HepG2 (cell line): Measurements from ENCODE around the gene TMEM132D. TPM values are rescaled to one million over a fixed set of nuclear protein-coding genes. Genes with fewer than 3 reads are reported as not detected.

Experiments used
- ATAC-seq: fragments of 200-7000 bp; cut with Tn5 transposase; 3 replicates; pipeline ENCODE4 v1.9.1; 2020; ENCODE audit warnings: mild to moderate bottlenecking, moderate library complexity
- BruUV-seq: library from RNA; stranded (reverse); fragments of 400-500 nt; replicated peaks from 2 replicates; lab custom pipeline; 2021; lab: Mats Ljungman, UMichigan
- CTCF ChIA-PET: fragments of 300-600 bp; formaldehyde crosslinking; extraction: SDS; loops from one replicate; lab custom pipeline; 2021; ENCODE audit warnings: low total read pairs, inconsistent platforms, low intra/inter-chr PET ratio; lab: Yijun Ruan, JAX
- POLR2A ChIA-PET: fragments of 350-600 bp; sonication (Branson Sonifier 250); formaldehyde crosslinking; loops from one replicate; lab custom pipeline; 2020; ENCODE audit warnings: antibody characterized with exemption, inconsistent platforms; lab: Yijun Ruan, JAX
- DNase-seq: peaks from one replicate; pipeline ENCODE4 v3.0.0-alpha.2; 2015; ENCODE audit warnings: low spot score
- FAIRE-seq: peaks from 3 replicates; lab custom pipeline; 2011; peaks lifted over from hg19 to GRCh38; lab: Jason Lieb, UNC
- H2AFZ ChIP-seq: one replicate; pipeline ENCODE4 v1.6.1; 2011; ENCODE audit warnings: low read length, inconsistent platforms
- H3K27ac ChIP-seq: fragments of 300-600 bp; 3 replicates; pipeline ENCODE4 v1.8.0; 2011; ENCODE audit warnings: mixed run types, mild to moderate bottlenecking, mixed read lengths, low read length, inconsistent platforms; ENCODE audit not compliant: insufficient read depth; ENCODE audit errors: extremely low read length
- H3K27me3 ChIP-seq, 2 experiments: fragments of 200-600 bp in 1 of 2; 2 replicates in 1 of 2; 3 replicates in 1 of 2; pipeline versions ENCODE4 v1.6.0 to v1.8.0; 2011; ENCODE audit warnings: low read length in 2 of 2, mild to moderate bottlenecking in 2 of 2, moderate library complexity in 2 of 2, inconsistent platforms in 1 of 2; ENCODE audit not compliant: insufficient read depth in 2 of 2, control insufficient read depth in 1 of 2
- H3K36me3 ChIP-seq, 2 experiments: fragments of 200-600 bp in 1 of 2; replicated peaks in 1 of 2; 2 replicates in 1 of 2; 3 replicates in 1 of 2; pipeline versions ENCODE4 v1.5.1 to v1.8.0; 2011; ENCODE audit warnings: low read length in 2 of 2, inconsistent platforms in 1 of 2; ENCODE audit not compliant: insufficient read depth in 2 of 2, control insufficient read depth in 1 of 2
- H3K4me1 ChIP-seq: 2 replicates; pipeline ENCODE4 v1.5.1; 2012; ENCODE audit warnings: low read length, inconsistent platforms; ENCODE audit not compliant: insufficient read depth
- H3K4me2 ChIP-seq: 2 replicates; pipeline ENCODE4 v1.6.0; 2011; ENCODE audit warnings: low read depth, low read length, inconsistent platforms
- H3K4me3 ChIP-seq, 3 experiments: fragments of 200-600 bp in 1 of 3; sonication (generic), shearing (Covaris generic) in 1 of 3; replicated peaks in 1 of 3; 2 replicates each; pipeline ENCODE4 v1.5.1; 2011 to 2016; ENCODE audit warnings: low read length in 3 of 3, inconsistent platforms in 2 of 3, low read depth in 2 of 3, mild to moderate bottlenecking in 2 of 3, control low read depth in 1 of 3, mixed read lengths in 1 of 3; ENCODE audit not compliant: insufficient read depth in 1 of 3
- H3K79me2 ChIP-seq: one replicate; pipeline ENCODE4 v1.6.1; 2011; ENCODE audit warnings: low read length, inconsistent platforms; ENCODE audit not compliant: insufficient read depth
- H3K9ac ChIP-seq: 2 replicates; pipeline ENCODE4 v1.6.0; 2011; ENCODE audit warnings: mild to moderate bottlenecking, low read depth, low read length, inconsistent platforms; ENCODE audit not compliant: insufficient read depth
- H3K9me3 ChIP-seq: 2 replicates; pipeline ENCODE4 v1.5.1; 2012; ENCODE audit warnings: mild to moderate bottlenecking, low read length
- H4K20me1 ChIP-seq: 2 replicates; pipeline ENCODE4 v1.6.0; 2011; ENCODE audit warnings: inconsistent platforms, mild to moderate bottlenecking, low read length, moderate library complexity; ENCODE audit not compliant: insufficient read depth
- GLI4 ChIP-seq: sonication (generic); formaldehyde crosslinking; IDR thresholded peaks from 2 replicates; pipeline ENCODE4 v1.5.1; 2020; ENCODE audit warnings: missing genetic modification reagents, mild to moderate bottlenecking, moderate library complexity, borderline replicate concordance
- NCOR1 ChIP-seq: fragments of 200-600 bp; sonication (generic); IDR thresholded peaks from 2 replicates; pipeline ENCODE4 v1.7.0; 2017; ENCODE audit warnings: antibody characterized with exemption, low read length, borderline replicate concordance
- NR2F6 ChIP-seq, 2 experiments: IDR thresholded peaks; 2 replicates each; pipeline ENCODE4 v1.6.1; 2016; ENCODE audit warnings: antibody characterized with exemption in 1 of 2, mild to moderate bottlenecking in 1 of 2
- PLRG1 ChIP-seq: fragments of 450-650 bp; conservative IDR thresholded peaks from 2 replicates; pipeline ENCODE4 v1.6.1; 2016
- ZNF207 ChIP-seq: fragments of 450-650 bp; IDR thresholded peaks from 2 replicates; pipeline ENCODE4 v1.6.1; 2016; ENCODE audit warnings: antibody characterized with exemption, borderline replicate concordance
- ZNF383 ChIP-seq: sonication (generic); formaldehyde crosslinking; IDR thresholded peaks from 2 replicates; pipeline ENCODE4 v1.4.0; 2020; ENCODE audit warnings: missing genetic modification reagents, mild to moderate bottlenecking, borderline replicate concordance
- ZSCAN22 ChIP-seq: sonication (generic); formaldehyde crosslinking; IDR thresholded peaks from 2 replicates; pipeline ENCODE4 v1.4.0; 2020; ENCODE audit warnings: mild to moderate bottlenecking, missing genetic modification reagents
- WGBS: methylation state at CpG from one replicate; pipeline ENCODE4 v1.1.6; 2017; ENCODE audit warnings: low lambda C conversion rate; 5-methylcytosine and 5-hydroxymethylcytosine counted together
- in situ Hi-C: cut with HindIII; loops from 2 replicates; pipeline ENCODE4 v1.10.0; 2017; ENCODE audit warnings: low pct_unique_long_range_greater_than_20kb; ENCODE audit not compliant: extremely low pct_ligation_motif_present
- intact Hi-C: fragments of 100-400 bp; cut with micrococcal nuclease; formaldehyde crosslinking; loops from one replicate; pipeline ENCODE4 v1.10.0; 2022; ENCODE audit not compliant: unreplicated experiment
- polyA plus RNA-seq, 8 experiments: library from polyadenylated mRNA; depleted of rRNA in 3 of 8; stranded (reverse) in 7 of 8; unstranded in 1 of 8; fragments of >200 nt; fragmentation: Illumina TruSeq in 4 of 8; extraction: Trizol in 4 of 8; gene quantifications; 2 replicates each; pipeline versions ENCODE4 v1.2.1 to v1.2.3, GENCODE V29; 2011 to 2016; ENCODE audit warnings: low read depth in 4 of 8, missing spikeins in 1 of 8, mixed read lengths in 1 of 8; ENCODE audit not compliant: insufficient read depth in 1 of 8
- total RNA-seq, 5 experiments: library from RNA; depleted of rRNA; stranded (reverse); fragments of >200 nt; fragmentation: Illumina TruSeq; extraction: Trizol; gene quantifications; 2 replicates each; pipeline ENCODE4 v1.2.3, GENCODE V29; 2016; ENCODE audit warnings: low read depth in 1 of 5
- TF ChIP-seq, protein P1 (sequence below): sonication (generic); formaldehyde crosslinking; IDR thresholded peaks from 2 replicates; pipeline ENCODE4 v1.5.1; 2020; ENCODE audit warnings: missing genetic modification reagents, mild to moderate bottlenecking, borderline replicate concordance
- TF ChIP-seq, protein P2 (sequence below): sonication (generic); formaldehyde crosslinking; IDR thresholded peaks from 2 replicates; pipeline ENCODE4 v1.8.0; 2022; ENCODE audit warnings: missing genetic modification reagents, low read depth, mild to moderate bottlenecking, borderline replicate concordance
- TF ChIP-seq, protein P3 (sequence below): sonication (generic); formaldehyde crosslinking; IDR thresholded peaks from 2 replicates; pipeline ENCODE4 v1.4.0; 2020; ENCODE audit warnings: mild to moderate bottlenecking, missing genetic modification reagents
- TF ChIP-seq, protein P4 (sequence below): IDR thresholded peaks from 2 replicates; pipeline ENCODE4 v1.6.1; 2016; ENCODE audit warnings: low read depth, borderline replicate concordance

TMEM132D gene
- total and polyA plus RNA-seq, 2 of the 13 experiments (the other 11 are each of a cell fraction or from before 2014, with no cell fraction given): not detected

DNA sequence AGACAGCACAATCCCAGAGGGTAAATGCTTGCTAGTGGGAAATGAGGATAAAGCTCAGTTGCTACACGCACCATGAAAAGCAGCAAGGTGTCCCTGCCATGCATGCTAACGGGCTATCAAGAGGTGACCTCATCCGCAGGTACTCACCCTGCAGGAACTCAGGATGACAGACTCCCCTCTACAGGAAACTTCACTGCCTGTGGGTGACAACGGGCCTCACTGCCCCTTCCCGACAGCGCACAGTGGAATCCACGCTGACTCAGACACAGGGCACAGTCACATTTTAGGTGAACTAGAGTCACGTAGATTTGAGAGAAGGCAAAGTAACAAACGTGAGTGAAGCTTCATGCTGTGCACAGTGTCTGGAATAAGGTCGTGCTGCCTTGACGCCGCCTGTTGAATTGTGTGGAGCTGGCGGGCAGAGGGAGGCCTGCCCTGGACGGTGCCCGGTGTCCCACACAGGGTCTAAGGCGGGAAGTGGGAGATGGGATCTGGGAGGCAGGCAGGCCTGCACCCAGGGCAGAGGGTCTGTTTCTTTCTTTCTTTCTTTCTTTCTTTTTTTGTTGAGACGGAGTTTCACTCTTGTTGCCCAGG, 331.8 kb downstream of the TMEM132D start:
- intact Hi-C loops (no loop called here), in situ Hi-C loops (no loop called here)
- POLR2A ChIA-PET: no interaction called here
- no peak overlapping the region for H3K4me3 ChIP-seq
- CTCF ChIA-PET: no interaction called here
- no peak overlapping the region for H3K9ac ChIP-seq
- TF ChIP-seq NCOR1 (no peak), PLRG1 (no peak)
- TF ChIP-seq, protein P1, sequence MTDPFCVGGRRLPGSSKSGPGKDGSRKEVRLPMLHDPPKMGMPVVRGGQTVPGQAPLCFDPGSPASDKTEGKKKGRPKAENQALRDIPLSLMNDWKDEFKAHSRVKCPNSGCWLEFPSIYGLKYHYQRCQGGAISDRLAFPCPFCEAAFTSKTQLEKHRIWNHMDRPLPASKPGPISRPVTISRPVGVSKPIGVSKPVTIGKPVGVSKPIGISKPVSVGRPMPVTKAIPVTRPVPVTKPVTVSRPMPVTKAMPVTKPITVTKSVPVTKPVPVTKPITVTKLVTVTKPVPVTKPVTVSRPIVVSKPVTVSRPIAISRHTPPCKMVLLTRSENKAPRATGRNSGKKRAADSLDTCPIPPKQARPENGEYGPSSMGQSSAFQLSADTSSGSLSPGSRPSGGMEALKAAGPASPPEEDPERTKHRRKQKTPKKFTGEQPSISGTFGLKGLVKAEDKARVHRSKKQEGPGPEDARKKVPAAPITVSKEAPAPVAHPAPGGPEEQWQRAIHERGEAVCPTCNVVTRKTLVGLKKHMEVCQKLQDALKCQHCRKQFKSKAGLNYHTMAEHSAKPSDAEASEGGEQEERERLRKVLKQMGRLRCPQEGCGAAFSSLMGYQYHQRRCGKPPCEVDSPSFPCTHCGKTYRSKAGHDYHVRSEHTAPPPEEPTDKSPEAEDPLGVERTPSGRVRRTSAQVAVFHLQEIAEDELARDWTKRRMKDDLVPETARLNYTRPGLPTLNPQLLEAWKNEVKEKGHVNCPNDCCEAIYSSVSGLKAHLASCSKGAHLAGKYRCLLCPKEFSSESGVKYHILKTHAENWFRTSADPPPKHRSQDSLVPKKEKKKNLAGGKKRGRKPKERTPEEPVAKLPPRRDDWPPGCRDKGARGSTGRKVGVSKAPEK (CRISPR knock-in tag): no peak
- no peak overlapping the region for H3K4me2 ChIP-seq
- no peaks in the 10 kb centered on the region for H3K9me3 ChIP-seq
- no peaks in the 10 kb centered on the region for H4K20me1 ChIP-seq
- no peaks in the 10 kb centered on the region for H3K4me1 ChIP-seq
- FAIRE-seq (no peak), ATAC-seq (no peak), DNase-seq (no peak)
- no peaks in the 10 kb centered on the region for H3K36me3 ChIP-seq
- WGBS: 9% methylated on average over 9 of the region's 17 CpGs
- no TSS peak for BruUV-seq
- no peak overlapping the region for H3K27ac ChIP-seq
- H3K79me2 ChIP-seq: no peaks in the 10 kb centered on the region
- H3K27me3 ChIP-seq: peaks cover 0 to 5% of the 10 kb centered on the region in 2 experiments; a peak in 2 of 5 replicates
- H2AFZ ChIP-seq: no peak overlapping the region

DNA sequence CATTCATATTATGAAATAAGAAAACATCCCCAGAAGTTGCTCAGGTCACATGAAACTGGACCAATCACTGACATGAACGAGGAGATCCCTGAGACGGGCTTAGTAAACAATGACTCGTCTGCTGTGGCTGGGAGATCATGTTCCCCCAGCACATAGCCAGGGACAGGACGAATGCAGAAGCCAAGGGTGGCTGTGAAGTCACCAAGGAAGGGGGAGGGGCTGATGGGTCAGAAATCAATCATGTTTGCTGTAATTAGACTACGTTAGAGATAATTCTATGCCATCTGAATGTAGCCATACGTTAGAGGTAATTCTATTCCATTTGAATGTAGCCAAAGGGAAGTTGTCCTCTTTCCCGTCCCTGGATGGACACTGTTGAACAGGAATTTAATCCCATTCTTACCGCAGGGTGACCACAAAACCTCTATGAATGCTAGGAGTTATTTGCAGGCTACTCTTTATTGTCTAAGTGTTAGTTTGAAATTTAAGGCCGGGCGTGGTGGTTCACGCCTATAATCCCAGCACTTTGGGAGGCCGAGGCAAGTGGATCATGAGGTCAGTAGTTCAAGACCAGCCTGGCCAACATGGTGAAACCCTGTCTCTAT, 332.9 kb downstream of the TMEM132D start:
- DNase-seq: no peak
- intact Hi-C loops (no loop called here), in situ Hi-C loops (no loop called here)
- Histone ChIP-seq H3K4me2 (no peak overlapping the region), H3K4me1 (no peaks in the 10 kb centered on the region), H2AFZ (no peak overlapping the region), H3K9ac (no peak overlapping the region), H3K36me3 (no peaks in the 10 kb centered on the region), H3K27ac (no peak overlapping the region), H3K4me3 (no peak overlapping the region), H4K20me1 (no peaks in the 10 kb centered on the region), H3K27me3 (peaks cover 0 to 5% of the 10 kb centered on the region in 2 experiments; a peak in 2 of 5 replicates), H3K79me2 (no peaks in the 10 kb centered on the region), H3K9me3 (no peaks in the 10 kb centered on the region)
- no peak for ATAC-seq
- no peak for FAIRE-seq
- CTCF ChIA-PET: no interaction called here
- 14% methylated on average over 12 of the region's 12 CpGs for WGBS
- POLR2A ChIA-PET: no interaction called here
- no TSS peak for BruUV-seq
- TF ChIP-seq GLI4 (CRISPR knock-in tag) (no peak), ZNF383 (no peak), NR2F6 (IDR thresholded peaks at IDR 0.05) (no peak), NR2F6 (CRISPR knock-in tag; IDR thresholded peaks at IDR 0.05) (no peak), ZSCAN22 (CRISPR knock-in tag) (no peak), ZNF207 (no peak)
- TF ChIP-seq, protein P2, sequence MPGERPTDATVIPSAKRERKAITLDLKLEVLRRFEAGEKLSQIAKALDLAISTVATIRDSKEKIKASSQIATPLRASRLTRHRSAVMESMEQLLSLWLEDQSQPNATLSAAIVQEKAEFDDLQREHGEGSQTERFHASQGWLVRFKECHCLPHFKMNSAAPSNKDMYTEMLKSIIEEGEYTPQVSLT: no peak
- TF ChIP-seq, protein P3, sequence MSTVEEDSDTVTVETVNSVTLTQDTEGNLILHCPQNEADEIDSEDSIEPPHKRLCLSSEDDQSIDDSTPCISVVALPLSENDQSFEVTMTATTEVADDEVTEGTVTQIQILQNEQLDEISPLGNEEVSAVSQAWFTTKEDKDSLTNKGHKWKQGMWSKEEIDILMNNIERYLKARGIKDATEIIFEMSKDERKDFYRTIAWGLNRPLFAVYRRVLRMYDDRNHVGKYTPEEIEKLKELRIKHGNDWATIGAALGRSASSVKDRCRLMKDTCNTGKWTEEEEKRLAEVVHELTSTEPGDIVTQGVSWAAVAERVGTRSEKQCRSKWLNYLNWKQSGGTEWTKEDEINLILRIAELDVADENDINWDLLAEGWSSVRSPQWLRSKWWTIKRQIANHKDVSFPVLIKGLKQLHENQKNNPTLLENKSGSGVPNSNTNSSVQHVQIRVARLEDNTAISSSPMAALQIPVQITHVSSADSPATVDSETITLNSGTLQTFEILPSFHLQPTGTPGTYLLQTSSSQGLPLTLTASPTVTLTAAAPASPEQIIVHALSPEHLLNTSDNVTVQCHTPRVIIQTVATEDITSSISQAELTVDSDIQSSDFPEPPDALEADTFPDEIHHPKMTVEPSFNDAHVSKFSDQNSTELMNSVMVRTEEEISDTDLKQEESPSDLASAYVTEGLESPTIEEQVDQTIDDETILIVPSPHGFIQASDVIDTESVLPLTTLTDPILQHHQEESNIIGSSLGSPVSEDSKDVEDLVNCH (CRISPR knock-in tag): no peak
- TF ChIP-seq, protein P4, sequence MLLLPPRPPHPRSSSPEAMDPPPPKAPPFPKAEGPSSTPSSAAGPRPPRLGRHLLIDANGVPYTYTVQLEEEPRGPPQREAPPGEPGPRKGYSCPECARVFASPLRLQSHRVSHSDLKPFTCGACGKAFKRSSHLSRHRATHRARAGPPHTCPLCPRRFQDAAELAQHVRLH (CRISPR knock-in tag): no peak
